Inflammatory macrophage treated with lipopolysaccharide for 4 hours (primary cell): ENCODE measurements around the gene CSN3.

Experiments used
- DNase-seq: peaks from one replicate; pipeline ENCODE4 v3.0.0-alpha.2; 2020

The CSN3 gene

DNA sequence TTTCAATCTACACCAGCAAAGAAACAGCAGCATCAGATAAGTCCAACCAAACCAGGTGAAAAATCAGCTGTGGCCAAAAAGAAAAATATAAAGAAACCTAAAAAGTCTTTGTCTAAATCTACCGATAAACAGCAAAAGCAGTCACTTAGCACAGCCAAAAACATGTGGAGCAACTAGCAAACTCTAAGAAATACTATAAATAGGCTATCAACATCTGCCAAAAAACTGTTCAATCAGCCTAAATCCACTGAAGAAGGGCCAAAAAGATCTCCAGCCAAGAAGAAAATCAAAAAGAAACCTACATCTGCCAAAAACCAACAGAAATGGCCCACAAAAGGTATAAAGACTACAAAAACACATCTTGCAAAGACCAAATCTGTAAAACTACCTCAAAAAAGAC lies 55.7 kb downstream of the CSN3 start:
- DNase-seq = no peak

DNA sequence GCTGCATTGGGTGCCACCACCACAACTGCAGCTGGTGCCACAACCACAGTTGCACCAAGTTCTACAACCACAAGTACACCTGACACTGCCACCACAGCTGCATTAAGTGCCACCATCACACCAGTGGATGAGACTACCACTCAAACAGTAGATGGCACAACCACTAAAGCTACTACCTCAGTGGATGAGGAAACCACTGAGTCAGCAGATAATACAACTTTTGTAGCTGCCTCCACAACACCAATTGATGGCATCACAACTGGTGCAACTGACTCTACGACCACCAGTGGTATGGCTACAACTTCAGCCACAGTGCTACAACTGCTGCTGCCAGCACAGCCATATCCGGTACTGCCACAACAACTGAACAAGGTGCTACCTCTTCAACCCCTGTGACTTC lies 57.2 kb downstream of the CSN3 start:
- DNase-seq = no peak

GRCh38 chr4:70300215-70300614 lies 57.8 kb downstream of the CSN3 start:
- no peak for DNase-seq
